Measurements from ENCODE around the gene ANKS4B.
"Not testable (repeated sequence)": the region's sequence is repeated elsewhere in the genome, so short reads cannot be mapped to it uniquely, and the experiment has no call there.

ANKS4B gene

DNA sequence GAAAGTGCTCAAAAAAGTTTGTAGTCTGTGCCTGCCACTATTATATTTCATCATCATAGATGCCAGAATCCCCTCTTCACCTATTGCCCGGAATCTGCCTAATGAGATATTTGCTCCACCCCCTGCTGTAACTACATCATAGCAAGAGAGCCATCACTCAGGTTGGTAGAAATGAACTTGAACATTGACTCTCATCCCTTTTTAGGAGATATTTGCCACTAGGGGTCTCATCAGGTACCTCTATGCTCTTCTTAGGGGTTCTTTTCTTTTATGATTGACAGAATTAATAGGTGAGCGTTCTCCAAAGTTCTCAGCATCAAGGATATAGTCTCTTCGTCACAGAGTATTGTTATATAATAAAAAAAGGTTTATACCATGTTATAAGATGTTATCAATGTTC, 20.0 kb downstream of the ANKS4B start:
- in situ Hi-C loops (cut with MboI; ENCODE audit: low pct_unique_long_range_greater_than_20kb, low sequenced_read_pairs): no loop called here

DNA sequence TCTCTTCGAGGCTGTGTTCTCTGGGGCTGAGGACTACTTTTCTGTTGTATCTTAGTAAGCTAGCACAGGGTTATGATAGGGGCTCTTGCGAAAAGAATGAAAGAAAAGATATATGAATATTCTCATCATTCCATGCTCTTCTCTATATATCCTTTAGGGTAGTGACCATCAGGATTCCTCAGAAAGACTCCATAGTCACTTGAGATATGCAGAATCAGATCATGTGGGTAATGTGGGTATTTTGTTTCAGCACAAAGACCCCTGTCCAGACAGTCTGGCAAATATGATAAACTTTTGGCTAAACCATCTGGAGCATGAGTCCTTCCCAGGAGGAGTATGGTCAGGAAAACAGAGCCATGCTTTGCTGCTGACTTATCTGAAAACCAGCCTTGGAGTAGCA, 23.1 kb downstream of the ANKS4B start:
- in situ Hi-C loops (cut with MboI; ENCODE audit: low pct_unique_long_range_greater_than_20kb, low sequenced_read_pairs): no loop called here
- DNase-seq: no peak

More for the DNA sequence above, 20.0 kb downstream of the ANKS4B start:
- DNase-seq: no peak

DNA sequence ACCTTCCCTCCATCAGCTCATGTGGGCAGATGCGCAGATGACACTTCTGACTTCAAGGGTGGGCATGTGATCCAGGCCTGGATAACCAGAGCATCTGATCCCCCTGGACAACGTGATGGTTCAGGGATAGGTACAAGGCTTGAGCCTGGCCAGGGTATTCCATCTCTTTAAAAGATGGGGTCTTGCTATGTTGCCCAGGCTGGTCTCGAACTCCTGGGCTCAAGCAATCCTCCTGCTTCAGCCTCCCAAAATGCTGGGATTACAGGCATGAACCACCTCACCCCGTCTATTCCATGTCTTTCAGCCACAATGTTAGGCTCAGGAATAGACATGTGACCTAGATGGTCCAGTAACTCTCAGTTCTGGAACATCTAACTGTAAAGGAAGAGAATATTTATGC, 23.8 kb downstream of the ANKS4B start:
- in situ Hi-C loops (cut with MboI; ENCODE audit: low pct_unique_long_range_greater_than_20kb, low sequenced_read_pairs): no loop called here

DNA sequence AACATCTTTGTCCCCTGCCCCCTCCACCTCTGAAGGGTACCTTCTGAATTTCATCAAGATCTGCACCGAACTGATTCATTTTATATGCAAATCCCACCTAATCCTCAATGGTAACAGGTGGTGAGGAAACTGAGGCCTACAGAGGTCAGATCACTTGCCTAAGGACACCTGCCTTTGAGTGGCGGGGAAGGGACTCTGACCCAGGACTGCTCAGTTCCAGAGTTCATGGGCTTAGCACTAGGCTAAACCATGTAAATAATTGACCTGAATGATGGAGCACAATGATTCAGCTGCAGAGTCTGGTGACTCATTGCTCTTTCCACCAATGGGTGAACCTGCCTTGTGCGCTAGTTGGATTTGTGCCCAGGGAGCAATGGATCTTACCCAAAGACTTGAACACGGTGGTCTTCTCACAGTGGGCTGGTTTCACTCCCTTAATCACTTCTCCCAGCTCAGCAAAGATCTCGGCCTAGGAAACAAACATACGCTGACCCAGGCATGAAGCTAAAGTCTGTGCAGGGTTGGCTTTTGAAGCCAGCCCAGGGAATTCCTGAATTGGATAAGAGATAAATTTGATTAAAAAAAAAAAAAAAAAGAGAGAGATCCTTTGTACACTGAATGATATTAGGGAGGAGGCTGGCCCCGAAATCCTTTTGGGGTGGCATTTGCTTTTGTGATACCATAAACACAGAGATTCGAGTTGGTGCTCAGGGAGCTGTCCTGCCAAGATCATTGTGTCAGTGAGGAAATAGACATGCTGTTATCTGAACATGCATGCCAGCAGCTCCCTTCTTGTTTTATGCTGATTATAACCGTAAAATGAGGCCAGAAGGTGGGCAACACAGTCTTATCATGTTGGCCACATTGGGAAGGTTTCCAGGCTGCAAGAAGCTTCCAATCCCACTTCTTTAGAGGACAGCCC, 27.6 kb downstream of the ANKS4B start:
- DNase-seq: no peak
- in situ Hi-C loops (cut with MboI; ENCODE audit: low pct_unique_long_range_greater_than_20kb, low sequenced_read_pairs): no loop called here

More for the DNA sequence above, 23.8 kb downstream of the ANKS4B start:
- no peak for DNase-seq

DNA sequence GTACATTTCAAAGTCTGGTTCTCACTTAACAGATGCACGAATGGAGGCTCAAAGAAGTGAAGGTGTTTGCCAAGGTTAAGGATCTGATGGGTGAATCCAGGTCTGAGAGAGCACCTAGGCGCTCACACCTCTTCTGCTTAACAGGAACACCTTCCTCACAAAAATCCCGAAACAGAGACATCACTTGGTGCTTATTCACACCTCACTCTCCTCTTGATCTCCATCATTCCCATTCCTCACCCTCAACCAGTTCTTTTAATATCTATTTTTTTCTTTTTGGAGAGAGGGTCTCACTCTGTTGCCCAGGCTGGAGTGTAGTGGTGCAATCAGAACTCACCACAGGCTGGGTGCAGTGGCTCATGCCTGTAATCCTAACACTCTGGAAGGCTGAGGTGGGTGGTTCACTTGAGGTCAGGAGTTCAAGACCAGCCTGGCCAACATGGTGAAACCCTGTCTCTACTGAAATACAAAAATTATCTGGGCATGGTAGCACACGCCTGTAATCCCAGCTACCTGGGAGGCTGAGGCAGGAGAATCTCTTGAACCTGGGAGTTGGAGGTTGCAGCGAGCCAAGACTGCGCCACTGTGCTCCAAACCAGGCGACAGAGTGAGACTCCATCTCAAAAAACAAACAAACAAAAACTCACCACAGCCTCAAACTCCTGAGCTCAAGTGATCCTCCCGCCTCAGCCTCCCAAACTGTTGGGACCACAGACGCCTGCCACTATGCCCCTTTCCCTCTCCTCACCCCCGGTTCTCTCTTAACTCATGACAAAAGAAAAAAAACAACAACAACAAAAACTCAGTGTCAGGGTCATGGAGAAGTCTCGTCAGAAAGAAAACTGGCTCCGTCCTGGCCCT, 29.5 kb downstream of the ANKS4B start:
- no peak for DNase-seq
- in situ Hi-C loops (cut with MboI; ENCODE audit: low pct_unique_long_range_greater_than_20kb, low sequenced_read_pairs): no loop called here

DNA sequence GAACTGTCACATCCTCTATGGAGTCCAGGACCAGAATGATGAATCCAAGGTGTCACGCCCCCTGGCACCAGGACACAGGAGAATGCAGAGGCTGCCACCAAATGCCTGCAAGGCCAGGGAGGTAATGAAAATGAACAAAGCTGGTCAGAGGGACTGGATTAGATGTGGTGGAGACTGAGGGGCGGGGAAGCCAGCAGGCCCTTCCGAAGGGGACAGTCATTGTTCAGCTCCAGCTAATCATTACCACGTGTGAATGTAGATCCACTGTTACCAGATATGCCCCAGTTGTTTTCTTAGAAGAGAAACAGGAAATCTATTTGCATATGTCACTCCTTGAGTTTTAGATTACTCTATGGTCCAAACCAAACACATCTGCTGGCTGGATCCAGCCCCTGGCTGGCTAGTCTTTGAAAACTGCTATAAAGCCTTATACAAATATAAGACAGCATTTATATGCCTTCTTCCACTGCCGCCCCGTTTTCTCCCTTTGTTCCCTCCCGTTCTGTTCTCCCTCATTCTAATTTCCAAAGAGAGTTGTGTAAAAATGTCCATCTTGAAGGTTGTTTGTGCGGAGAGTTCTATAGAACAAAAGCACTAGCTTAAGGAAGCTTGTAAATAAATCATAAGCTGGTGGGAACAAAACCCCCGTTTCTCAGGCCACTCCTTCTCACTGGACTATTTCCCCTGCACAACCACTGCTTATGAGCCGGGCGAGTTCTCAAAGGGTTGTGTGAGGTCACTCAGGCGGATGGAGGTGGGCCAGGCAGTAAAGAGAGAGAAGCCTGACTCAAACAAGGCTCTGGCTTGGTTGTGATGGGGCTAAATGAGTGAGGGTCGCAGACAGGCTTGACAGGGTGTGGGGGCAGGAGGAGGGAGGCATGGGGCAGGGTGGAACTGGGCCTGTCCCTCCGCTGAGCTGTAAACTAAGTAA, 30.4 kb downstream of the ANKS4B start:
- in situ Hi-C loops (cut with MboI; ENCODE audit: low pct_unique_long_range_greater_than_20kb, low sequenced_read_pairs): no loop called here
- DNase-seq: no peak

DNA sequence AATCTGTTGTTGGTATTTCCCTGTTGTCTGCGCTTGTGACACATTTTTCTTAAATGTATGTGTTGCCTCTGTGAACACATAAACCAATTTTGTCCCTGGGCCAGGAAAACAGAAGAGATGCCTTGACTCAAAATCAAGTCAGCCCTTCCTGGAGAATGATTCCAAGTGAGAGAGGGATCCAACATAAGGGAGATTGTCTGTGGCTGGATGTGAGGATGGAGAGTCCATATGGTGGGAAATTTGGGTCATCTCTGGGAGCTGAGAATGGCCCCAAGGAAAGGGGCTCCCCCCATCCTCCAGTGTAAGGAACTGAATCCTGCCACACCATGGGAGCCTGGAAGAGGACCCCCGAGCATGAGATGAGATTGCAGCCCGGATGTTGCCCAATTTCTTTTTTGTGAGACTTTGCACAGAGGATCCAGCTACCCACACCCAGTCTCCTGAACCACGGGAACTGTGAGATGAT, 31.1 kb downstream of the ANKS4B start:
- in situ Hi-C loops (cut with MboI; ENCODE audit: low pct_unique_long_range_greater_than_20kb, low sequenced_read_pairs): no loop called here
- DNase-seq: no peak

DNA sequence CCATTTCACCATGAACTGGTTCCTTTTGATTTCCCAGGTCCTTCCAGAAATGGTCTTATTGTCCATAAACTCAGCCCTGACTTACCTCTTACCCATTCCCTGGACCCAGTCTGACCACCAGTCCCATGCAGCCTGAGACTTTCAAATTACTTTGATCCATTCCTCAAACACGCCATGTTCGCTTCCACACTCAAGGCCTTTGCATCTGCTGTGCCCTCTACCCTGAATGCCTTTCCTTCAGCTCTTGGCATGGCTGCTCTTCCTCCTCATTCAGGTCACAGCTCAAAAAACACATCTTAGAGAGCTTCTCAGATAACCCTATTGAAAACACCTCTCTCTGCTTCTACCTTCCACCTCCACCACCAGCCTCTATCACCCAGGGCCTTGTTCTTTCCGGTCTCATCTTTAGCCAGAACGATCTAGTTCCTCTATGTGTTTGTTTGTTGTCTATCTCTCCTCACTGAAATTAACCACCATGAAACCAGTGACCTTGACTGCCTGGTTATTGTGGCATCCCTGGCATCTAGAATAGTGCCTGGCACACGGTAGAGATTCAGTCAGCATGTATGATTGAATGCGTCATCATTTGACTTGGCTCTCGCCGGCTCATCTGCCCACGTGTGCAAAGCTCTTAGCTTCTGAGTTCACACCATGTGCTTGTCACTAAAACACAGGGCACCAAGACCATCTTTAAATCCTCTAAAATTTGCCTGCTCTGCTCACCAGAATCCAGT, 31.8 kb downstream of the ANKS4B start:
- in situ Hi-C loops (cut with MboI; ENCODE audit: low pct_unique_long_range_greater_than_20kb, low sequenced_read_pairs): no loop called here
- DNase-seq: no peak

DNA sequence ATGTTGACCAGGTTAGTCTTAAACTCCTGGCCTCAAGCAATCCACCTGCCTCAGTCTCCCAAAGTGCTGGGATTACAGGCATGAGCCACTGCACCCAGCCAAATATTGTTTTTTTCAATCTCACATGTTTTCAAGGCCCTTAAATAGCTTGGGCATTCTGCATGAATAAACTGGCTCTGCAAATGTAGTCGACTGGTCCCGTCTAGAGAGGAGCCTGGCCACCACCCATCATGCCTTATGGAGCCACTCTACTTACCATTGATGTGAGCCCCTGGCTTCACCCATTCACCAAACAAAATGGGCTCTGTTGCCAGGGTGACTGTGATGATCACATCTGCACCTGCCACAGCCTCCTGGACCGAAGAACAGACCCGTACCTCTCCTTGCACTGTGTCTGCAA, 33.8 kb downstream of the ANKS4B start:
- no peak for DNase-seq
- in situ Hi-C loops (cut with MboI; ENCODE audit: low pct_unique_long_range_greater_than_20kb, low sequenced_read_pairs): no loop called here

DNA sequence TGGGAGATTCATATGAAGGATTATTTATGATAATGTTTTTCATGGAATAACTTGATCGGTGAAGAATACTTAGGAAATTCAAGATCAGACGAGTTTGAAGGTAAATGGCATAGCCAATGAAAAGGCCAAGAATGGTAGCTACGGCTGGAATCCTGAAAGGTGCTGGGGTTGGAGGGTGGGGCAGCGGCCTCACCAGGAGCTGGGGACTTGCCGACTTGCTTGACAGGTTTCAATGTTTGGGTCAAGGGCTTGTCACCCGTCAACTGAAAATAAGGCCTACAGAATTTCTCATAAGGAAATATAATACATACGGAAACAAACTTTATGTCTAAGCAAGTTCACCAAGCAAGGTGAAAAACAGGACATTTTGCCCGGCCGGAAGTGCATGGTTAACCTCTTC, 34.7 kb downstream of the ANKS4B start:
- in situ Hi-C loops (cut with MboI; ENCODE audit: low pct_unique_long_range_greater_than_20kb, low sequenced_read_pairs): no loop called here
- DNase-seq: no peak

DNA sequence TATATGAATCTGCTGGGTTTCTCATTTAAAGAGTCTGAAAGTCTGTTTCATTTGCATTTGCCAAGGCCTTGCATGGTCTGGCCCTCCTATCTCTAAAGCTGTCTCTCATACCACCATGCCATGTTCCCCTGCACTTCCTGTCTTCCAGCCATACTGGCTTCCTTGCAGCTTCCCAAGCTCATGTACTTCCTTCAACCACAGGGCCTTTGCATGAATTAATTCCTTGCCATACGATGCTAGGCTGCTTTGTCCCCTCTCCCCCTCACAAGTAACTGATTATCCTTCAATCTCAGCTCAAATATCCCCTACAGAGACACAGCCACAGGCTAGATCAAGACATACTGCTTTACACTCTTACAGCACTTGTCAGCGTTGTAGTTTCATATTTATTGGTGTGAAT, 38.8 kb downstream of the ANKS4B start:
- in situ Hi-C loops (cut with MboI; ENCODE audit: low pct_unique_long_range_greater_than_20kb, low sequenced_read_pairs): no loop called here
- no peak for DNase-seq

DNA sequence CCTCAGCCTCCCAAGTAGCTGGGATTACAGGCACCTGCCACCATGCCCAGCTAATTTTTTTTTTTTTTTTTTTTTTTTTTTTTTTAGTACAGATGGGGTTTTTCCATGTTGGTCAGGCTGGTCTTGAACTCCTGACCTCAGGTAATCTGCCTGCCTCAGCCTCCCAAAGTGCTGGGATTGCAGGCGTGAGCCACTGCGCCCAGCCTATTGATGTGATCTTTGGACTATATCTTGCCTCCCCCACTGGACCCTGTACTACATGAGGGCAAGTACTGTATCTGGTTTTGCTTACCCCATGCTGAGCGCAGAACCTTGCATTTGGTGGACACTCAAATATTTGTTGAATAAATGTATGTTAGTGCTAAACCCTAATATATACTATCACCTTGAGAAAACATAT, 39.3 kb downstream of the ANKS4B start:
- DNase-seq; in situ Hi-C loops (cut with MboI; ENCODE audit: low pct_unique_long_range_greater_than_20kb, low sequenced_read_pairs): not testable (repeated sequence)

DNA sequence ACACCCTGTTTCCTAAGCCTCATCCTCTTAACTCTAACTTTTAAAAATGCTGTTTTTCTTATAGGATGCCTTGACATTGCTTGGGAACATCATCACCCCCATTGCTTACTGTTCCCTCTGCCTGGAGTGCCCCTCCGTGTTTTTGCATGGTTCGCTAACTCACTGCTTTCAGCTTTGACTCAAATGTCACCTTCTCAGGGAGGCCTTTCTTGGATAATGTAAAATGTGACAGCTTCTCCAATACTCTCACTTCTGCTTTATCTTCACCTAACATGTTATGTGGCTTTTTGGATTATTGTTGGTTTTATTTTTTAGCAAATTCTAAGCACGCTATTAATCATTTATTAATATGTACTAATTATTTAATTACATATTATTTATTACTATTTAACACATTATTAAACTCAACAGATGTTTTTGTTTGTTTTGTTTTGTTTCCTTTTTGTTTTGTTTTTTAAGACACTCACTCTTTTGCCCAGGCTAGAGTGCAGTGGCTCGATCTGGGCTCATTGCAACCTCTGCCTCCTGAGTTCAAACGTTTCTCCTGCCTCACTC, 40.8 kb downstream of the ANKS4B start:
- in situ Hi-C loops (cut with MboI; ENCODE audit: low pct_unique_long_range_greater_than_20kb, low sequenced_read_pairs): no loop called here
- no peak for DNase-seq

DNA sequence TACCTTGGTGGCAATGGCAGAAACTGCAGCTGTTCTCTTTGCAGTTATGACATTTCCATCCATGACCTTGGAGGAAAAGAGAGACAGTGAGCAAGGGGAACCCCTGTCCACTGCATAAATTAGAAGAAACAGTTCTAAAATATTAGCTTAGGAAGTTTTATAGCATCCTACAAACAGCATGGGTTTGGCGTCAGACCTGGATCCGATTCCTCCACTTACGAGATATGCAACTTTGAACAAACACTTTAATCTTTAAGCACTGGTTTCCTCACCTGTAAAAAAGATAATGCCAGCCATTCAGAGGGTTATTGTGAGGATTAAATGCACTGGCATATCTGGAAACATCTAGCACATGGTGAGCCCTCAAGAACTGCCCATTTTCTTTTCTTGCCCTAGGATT, 42.0 kb downstream of the ANKS4B start:
- in situ Hi-C loops (cut with MboI; ENCODE audit: low pct_unique_long_range_greater_than_20kb, low sequenced_read_pairs): no loop called here
- DNase-seq: no peak

DNA sequence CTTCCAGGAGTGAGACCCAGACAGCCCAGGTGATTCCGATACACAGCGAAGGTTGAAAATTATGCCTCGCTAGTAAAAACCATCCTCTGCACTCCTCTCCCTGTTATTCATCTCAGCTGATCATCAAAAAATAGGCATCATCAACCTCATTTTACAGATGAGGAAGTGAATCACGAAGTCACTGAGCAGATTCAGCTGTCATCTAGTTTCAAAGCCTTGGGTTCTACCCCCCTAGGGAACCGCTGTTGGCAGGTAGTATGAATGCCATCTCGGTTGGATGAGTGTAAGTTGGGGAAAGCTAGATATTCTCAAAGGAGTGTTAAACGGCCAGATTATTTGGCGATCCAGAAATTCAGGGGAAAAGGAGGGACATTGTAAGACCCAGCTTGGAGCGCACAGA, 42.6 kb downstream of the ANKS4B start:
- DNase-seq: no peak
- in situ Hi-C loops (cut with MboI; ENCODE audit: low pct_unique_long_range_greater_than_20kb, low sequenced_read_pairs): no loop called here

DNA sequence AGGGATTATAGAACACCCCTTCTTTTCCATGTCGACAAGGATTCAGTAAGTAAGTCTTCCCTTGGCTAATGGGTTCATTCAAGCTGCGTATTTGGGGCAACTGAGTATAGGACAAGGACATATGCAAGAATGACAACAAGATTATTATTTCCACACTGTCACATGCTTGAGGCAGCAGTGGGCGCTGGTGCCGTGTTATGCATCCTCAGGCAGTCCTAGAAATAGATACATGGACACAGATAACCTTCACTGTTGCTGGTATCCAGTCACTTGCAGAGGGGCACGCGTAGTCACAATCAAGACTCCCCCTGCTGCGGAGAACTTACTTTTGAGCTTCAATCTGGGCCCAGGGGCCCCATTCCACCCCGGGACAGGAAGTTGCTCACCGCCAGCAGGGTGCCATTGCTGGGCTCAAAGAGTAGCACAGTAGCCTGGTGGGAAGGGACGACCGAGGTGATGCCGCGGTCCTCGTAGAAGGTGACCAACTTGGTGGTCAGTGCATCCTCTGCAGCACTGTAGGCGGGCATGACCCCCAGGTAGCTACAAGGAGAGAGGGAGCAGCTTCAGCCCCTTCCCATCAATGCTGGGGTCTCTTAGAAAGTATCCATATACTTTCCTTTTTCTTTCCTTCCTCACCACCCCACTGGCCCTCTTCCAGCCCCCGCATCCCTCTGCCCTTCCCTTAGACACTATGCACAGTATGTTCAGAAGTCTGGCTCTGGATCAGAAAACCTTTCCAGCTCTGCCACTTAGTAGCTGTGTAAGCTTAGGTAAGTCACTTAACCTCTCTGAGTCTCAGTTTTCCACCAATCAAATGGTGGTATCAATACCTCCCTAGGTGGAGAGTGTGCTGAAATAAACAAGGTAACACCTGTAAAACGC, 43.8 kb downstream of the ANKS4B start:
- in situ Hi-C loops (cut with MboI; ENCODE audit: low pct_unique_long_range_greater_than_20kb, low sequenced_read_pairs): no loop called here
- DNase-seq: no peak

Data from KBM-7 (cell line).